IPS-20b (cell line): ENCODE measurements around the gene SYTL4.

ENCODE experiments used
- H3K27ac ChIP-seq: one replicate; pipeline ENCODE4 v1.5.1; 2013; ENCODE audit warnings: low read length
- H3K27me3 ChIP-seq: 2 replicates; pipeline ENCODE4 v1.6.1; 2013; ENCODE audit warnings: mild to moderate bottlenecking, low read length, inconsistent platforms; ENCODE audit not compliant: insufficient read depth
- H3K36me3 ChIP-seq: 2 replicates; pipeline ENCODE4 v1.6.1; 2013; ENCODE audit warnings: low read depth, mild to moderate bottlenecking, inconsistent platforms, low read length, moderate library complexity; ENCODE audit not compliant: insufficient read depth
- H3K4me1 ChIP-seq: 2 replicates; pipeline ENCODE4 v1.6.1; 2013; ENCODE audit warnings: mild to moderate bottlenecking, control low read depth, inconsistent platforms, low read length, moderate library complexity; ENCODE audit not compliant: insufficient read depth
- H3K4me3 ChIP-seq: 2 replicates; pipeline ENCODE4 v1.5.1; 2013; ENCODE audit warnings: mild to moderate bottlenecking, low read length, inconsistent platforms
- H3K9ac ChIP-seq: 2 replicates; pipeline ENCODE4 v1.6.1; 2013; ENCODE audit warnings: low read depth, mild to moderate bottlenecking, inconsistent platforms, low read length, moderate library complexity
- H3K9me3 ChIP-seq: 2 replicates; pipeline ENCODE4 v1.6.1; 2013; ENCODE audit warnings: mild to moderate bottlenecking, low read depth, low read length, inconsistent platforms; ENCODE audit not compliant: insufficient read depth

Gene SYTL4

DNA sequence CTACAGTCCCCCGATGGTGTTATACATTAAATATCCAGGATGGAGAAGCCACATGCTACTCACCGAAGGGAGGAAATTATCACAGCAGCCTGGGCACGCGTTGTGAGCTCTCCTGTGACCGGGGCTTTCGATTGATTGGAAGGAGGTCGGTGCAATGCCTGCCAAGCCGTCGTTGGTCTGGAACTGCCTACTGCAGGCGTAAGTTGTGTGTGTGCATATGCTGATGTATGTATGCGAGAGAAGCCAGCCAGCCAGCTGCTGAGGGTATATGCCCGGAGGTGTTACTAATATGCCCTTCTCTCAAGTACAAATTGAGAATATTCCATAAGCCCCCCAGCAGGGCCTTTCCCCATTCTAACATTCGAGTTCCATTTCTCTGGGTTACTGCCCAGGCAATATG lies 69.8 kb downstream of the SYTL4 start:
- no peak overlapping the region for H3K4me3 ChIP-seq
- no peak overlapping the region for H3K9ac ChIP-seq
- no peak overlapping the region for H3K27ac ChIP-seq
- no peaks in the 10 kb centered on the region for H3K36me3 ChIP-seq
- H3K27me3 ChIP-seq, result no peaks in the 10 kb centered on the region
- no peaks in the 10 kb centered on the region for H3K9me3 ChIP-seq
- H3K4me1 ChIP-seq, result no peaks in the 10 kb centered on the region

DNA sequence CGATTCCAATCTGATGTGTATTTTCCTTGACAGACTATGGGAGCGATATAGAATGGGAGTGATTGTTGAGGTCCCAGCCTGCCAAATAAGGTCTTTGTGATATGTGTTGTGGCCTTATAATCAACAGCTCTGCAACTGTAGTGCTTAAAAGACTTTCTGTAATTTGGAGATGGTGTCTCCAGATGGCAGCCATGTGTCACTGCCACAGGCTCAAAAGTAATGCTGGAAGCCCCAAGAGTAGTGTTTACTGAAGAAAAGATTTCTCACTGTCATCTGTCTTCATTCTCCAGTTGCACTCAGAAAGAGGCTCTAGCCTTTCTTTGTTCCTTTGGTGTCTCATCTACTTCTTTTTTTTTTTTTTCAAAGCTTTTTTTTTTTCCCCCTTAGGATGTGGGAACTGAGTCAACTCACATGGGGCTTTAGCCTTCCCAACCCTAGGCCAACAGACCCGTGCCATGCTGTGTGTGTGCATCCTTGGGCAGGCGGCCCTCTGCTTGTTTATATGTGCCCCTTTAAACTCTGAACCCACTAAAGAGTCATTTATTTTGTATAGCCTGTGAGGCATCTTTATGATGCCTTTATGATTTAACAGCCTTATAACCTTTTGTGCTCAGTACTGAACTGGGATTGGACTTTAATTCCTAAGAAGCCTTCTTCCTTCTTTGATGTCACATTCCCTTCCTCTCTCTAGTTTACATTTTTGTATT lies 72.3 kb downstream of the SYTL4 start:
- H3K27ac ChIP-seq, result no peak overlapping the region
- H3K9ac ChIP-seq, result no peak overlapping the region
- no peaks in the 10 kb centered on the region for H3K27me3 ChIP-seq
- H3K36me3 ChIP-seq, result no peaks in the 10 kb centered on the region
- no peak overlapping the region for H3K4me3 ChIP-seq
- H3K4me1 ChIP-seq, result no peaks in the 10 kb centered on the region
- H3K9me3 ChIP-seq, result no peaks in the 10 kb centered on the region

DNA sequence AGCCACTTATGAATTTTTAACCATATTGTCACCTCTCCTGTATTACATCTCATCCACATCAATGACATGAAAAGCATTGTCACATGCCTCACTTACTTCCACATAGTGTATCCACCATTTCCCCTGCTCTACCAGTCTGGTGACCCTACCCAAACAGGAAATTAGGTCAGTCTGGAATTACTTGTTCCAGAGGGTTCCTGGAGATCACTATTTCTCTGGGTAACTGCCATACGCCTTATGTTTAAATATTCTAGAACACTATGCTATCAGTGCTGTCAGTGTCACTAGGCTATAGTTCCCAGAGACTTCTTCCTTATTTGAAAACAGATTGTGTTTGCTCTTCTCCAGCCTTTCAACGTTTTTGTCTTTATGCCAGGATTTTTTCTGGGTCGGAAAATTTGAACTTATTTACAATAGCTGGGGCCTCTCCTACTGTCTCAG lies 73.0 kb downstream of the SYTL4 start:
- Histone ChIP-seq H3K27me3 (no peaks in the 10 kb centered on the region), H3K4me1 (no peaks in the 10 kb centered on the region), H3K9me3 (no peaks in the 10 kb centered on the region), H3K36me3 (no peaks in the 10 kb centered on the region), H3K9ac (no peak overlapping the region), H3K27ac (no peak overlapping the region), H3K4me3 (no peak overlapping the region)

DNA sequence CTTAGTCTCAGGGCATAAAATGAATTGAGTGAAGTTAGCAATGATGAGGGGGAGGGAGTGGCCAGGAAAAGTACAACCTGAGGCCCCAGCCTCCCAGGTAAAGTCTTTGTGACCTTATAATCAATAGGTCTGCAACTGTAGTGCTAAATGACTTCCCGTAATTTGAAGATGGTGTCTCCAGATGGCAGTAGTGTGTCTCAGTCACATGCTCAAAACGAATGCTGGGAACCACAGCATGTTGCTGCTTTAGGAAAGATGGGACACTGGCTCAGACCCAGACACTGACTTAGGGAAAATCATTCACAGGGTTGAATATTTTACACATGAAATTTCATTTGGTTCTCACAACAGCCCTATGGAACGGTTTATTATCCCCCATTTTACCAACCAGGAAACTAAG lies 77.7 kb downstream of the SYTL4 start:
- Histone ChIP-seq H3K9ac (no peak overlapping the region), H3K36me3 (no peaks in the 10 kb centered on the region), H3K4me1 (no peaks in the 10 kb centered on the region; the same call in 1 of the 2 replicates), H3K9me3 (no peaks in the 10 kb centered on the region), H3K27me3 (no peaks in the 10 kb centered on the region), H3K4me3 (no peak overlapping the region), H3K27ac (no peak overlapping the region)

DNA sequence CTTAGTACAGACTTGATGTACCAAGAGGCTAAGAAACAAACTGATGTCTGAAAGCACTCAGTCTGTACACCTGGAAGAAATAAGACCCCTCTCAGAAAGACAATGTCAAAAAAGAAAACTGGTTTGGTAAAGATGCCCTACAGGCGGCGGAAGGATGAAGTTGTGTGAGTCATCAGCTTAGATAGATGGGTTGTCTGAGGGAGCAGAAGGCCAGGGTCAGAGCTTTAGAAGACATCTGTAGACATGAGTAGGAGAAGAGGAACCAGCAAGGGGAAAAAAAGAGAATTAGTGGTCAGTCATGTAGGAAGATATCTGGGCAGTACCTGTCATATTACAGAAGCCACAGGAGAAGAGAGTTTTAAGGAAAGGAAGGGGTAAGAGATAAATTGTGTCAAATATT lies 79.7 kb downstream of the SYTL4 start:
- no peaks in the 10 kb centered on the region for H3K27me3 ChIP-seq

DNA sequence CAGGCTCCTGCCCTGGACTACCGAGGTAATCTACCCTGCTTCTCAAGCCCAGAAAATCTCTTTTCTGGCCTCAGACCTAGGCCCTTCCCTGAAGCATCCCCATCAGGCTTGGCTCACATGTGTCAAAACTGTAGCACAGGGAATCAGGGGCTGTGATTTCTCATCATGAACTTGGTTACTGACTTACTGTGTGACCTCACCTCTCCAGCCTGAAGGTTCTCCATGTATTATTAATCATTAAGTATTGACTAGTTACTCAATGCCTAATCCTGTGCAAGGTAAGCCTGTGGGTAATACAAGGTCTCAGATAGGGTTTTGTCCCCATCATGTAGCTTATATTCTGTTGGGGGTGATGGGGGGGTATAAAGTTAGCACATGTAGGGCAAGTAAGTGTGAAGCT lies 81.1 kb downstream of the SYTL4 start:
- H3K36me3 ChIP-seq, result no peaks in the 10 kb centered on the region
- no peaks in the 10 kb centered on the region for H3K9me3 ChIP-seq
- H3K4me1 ChIP-seq, result peaks cover 5% of the 10 kb centered on the region; the same call in 1 of the 2 replicates
- H3K9ac ChIP-seq, result no peak overlapping the region
- no peak overlapping the region for H3K4me3 ChIP-seq
- no peaks in the 10 kb centered on the region for H3K27me3 ChIP-seq
- no peak overlapping the region for H3K27ac ChIP-seq

More for the DNA sequence above, 79.7 kb downstream of the SYTL4 start:
- no peaks in the 10 kb centered on the region for H3K9me3 ChIP-seq
- no peak overlapping the region for H3K27ac ChIP-seq
- H3K36me3 ChIP-seq, result no peaks in the 10 kb centered on the region
- H3K9ac ChIP-seq, result no peak overlapping the region
- peaks cover under 1% of the 10 kb centered on the region; the same call in 1 of the 2 replicates for H3K4me1 ChIP-seq
- H3K4me3 ChIP-seq, result no peak overlapping the region

DNA sequence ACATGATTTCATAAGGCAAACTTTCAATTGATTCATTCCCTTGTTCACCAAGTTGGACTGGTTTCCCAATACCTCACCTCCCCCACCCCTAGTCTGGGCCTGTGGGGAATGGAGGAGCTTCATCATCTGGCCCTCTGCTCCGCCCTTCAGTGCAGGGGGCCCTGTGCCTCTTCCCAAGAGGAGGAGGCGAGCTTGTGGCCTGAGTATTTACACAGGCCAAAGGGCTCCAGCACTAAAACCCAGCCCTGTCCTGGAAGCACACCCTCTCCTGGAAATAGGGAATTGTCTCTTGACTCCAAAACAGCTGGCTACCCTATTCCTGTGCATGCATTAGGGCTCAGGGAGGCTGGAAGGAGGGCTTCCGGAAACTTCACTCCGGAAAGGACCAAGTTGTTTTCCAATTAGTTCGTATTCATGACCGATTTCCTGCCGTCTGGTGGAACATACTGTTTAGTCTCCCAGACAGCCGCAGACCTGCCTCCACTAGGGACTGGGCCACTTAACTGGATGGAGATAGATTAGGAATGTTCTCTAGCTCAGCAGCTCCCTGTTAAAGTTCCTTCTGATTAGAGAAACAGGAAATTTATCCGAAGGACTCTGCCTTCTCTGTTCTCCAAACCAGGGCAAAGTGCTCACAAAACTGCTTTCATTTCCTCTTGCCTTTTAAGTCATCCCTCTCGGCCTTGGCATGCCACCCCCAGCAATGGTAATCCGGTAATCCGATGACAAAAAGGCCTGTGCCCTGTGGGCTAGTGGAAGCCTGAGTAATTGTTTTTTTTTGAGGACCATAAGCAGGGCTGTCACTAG lies 82.2 kb downstream of the SYTL4 start:
- Histone ChIP-seq H3K27me3 (no peaks in the 10 kb centered on the region), H3K27ac (no peak overlapping the region), H3K9ac (no peak overlapping the region), H3K4me3 (no peak overlapping the region), H3K4me1 (peaks cover 5% of the 10 kb centered on the region; the same call in 1 of the 2 replicates), H3K9me3 (no peaks in the 10 kb centered on the region), H3K36me3 (no peaks in the 10 kb centered on the region)

DNA sequence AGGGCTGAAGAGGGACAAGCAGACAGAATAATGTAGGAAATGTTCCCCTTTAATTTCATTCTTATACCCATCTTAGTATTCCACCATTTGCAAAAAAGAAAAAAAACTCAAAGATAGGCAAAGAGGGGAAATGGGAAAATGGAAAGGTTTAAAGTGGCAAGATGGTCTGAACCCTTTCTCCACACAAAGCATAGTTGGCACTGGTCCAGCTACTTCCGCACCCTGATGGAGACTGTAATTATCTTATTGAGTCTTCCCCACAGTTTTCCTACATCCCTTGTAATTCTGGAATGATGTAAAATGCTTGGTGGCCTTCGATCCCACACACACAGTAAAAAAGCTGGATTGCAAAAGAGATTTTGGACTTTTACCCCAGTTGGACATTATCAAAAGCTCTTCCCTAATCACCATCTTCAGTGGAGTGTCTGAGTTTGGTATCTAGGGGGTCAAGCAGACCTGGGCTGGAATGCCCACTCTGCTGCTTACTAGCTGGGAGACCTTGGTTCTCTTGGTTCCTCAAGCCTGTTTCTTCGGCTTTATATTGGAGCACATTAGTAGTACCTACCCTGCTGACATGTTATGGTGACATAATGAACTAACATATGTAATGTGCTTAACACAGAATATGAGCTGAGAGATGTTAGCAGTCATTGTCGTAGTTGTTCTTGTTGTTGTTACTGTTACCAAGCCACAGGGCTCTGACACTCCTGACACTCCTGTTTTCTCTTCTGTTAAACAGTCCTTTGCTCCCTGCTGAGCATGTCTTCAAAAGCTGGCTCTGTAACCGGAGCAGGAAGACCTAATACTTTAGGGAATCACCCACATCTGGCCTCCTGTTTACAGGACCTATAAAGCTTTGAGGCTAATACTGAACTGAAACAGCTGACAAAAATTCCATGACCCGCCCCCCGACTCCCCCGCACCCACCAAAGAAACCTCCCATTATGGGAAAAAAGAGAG lies 83.2 kb downstream of the SYTL4 start:
- H3K9me3 ChIP-seq, result no peaks in the 10 kb centered on the region
- H3K36me3 ChIP-seq, result no peaks in the 10 kb centered on the region
- no peak overlapping the region for H3K9ac ChIP-seq
- H3K4me1 ChIP-seq, result peaks cover 5% of the 10 kb centered on the region; the same call in 1 of the 2 replicates
- no peak overlapping the region for H3K4me3 ChIP-seq
- no peak overlapping the region for H3K27ac ChIP-seq
- H3K27me3 ChIP-seq, result no peaks in the 10 kb centered on the region

DNA sequence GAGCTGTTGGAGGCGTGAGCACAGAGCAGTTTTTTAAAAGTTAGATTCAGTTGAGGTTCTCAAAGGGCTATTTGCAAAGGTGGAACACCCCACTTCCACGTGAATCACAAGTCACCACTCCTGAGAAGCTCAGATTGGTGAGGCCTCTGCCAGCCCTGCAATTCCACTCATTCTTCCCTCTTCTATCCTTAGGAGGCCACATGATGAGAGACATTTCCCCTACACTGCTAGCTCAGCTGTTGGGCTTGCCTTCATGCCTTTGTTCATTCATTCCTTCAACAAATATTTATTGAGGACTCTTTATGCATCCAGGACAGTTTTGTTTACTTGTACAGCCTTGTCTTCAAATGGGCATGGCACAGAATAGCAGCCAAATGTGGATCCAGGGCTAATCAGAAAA lies 84.2 kb downstream of the SYTL4 start:
- H3K36me3 ChIP-seq, result no peaks in the 10 kb centered on the region
- no peaks in the 10 kb centered on the region for H3K9me3 ChIP-seq
- H3K4me1 ChIP-seq, result peaks cover 5% of the 10 kb centered on the region; the same call in 1 of the 2 replicates
- no peak overlapping the region for H3K4me3 ChIP-seq
- H3K9ac ChIP-seq, result no peak overlapping the region
- H3K27me3 ChIP-seq, result no peaks in the 10 kb centered on the region
- no peak overlapping the region for H3K27ac ChIP-seq

DNA sequence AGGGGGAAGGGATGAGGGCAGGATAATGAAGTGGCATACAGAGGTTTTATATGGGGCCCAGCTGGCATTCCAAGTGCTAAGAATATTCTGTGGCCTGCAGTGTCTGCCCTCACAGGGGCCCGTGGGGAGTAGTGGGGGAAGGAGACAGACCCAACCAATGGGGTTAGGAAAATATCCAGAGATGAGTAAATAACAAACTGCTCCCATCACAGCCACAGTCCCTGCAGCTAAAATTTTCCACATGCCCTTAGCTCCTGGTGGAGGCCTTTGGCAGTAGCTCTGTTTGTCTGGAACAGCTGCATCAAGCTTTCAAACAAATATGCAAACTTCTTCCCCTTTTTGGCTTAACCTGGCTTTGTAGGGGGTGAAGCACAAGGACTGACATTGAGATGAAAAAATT lies 84.8 kb downstream of the SYTL4 start:
- no peak overlapping the region for H3K27ac ChIP-seq
- peaks cover 5% of the 10 kb centered on the region; the same call in 1 of the 2 replicates for H3K4me1 ChIP-seq
- H3K4me3 ChIP-seq, result no peak overlapping the region

DNA sequence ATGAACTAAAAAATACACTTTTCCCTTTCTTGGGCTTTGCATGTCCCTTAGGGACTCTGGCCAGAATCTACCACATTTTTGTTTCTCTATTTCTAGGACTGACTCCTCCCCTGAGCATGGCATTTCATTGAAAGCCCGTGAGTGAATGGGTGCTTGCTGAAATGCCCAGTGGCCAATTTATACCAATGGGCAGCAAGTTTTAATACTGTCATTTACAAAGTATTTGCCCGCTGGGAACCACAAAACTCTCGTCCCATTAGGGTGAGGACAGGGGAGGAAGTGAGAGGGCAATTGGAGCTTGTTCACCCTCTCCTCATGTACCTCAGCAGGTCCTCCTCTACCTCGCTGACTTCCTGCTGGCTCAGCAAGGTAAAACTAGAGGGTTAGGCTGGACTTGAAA lies 86.8 kb downstream of the SYTL4 start:
- no peak overlapping the region for H3K4me3 ChIP-seq
- peaks cover 5% of the 10 kb centered on the region; the same call in 1 of the 2 replicates for H3K4me1 ChIP-seq
- H3K36me3 ChIP-seq, result no peaks in the 10 kb centered on the region
- H3K9ac ChIP-seq, result no peak overlapping the region
- no peaks in the 10 kb centered on the region for H3K9me3 ChIP-seq
- no peak overlapping the region for H3K27ac ChIP-seq
- no peaks in the 10 kb centered on the region for H3K27me3 ChIP-seq

More for the DNA sequence above, 84.8 kb downstream of the SYTL4 start:
- no peaks in the 10 kb centered on the region for H3K27me3 ChIP-seq
- H3K9me3 ChIP-seq, result no peaks in the 10 kb centered on the region
- H3K9ac ChIP-seq, result no peak overlapping the region
- no peaks in the 10 kb centered on the region for H3K36me3 ChIP-seq
